Measurements from ENCODE around the gene FCRL1. TPM values are rescaled to one million over a fixed set of nuclear protein-coding genes. Genes with fewer than 3 reads are reported as not detected.

Gene FCRL1
- total and polyA plus RNA-seq, 12 donors: 0.03 to 0.37 TPM; not detected in 10

GRCh38 chr1:157751283-157751682 is 68.6 kb downstream of the FCRL1 start:
- Histone ChIP-seq H3K4me1 (no peaks in the 10 kb centered on the region), H3K27me3 (peaks cover 0 to 2% (median 0%) of the 10 kb centered on the region in 7 donors), H3K4me3 (no peak overlapping the region), H3K9me3 (no peaks in the 10 kb centered on the region), H3K36me3 (no peaks in the 10 kb centered on the region), H3K27ac (no peak overlapping the region)
- WGBS, 2 donors: 48 to 50% methylated on average over 3 of the region's 3 CpGs
- no peak for DNase-seq
- no peak for TF ChIP-seq CTCF (IDR thresholded peaks at IDR 0.05)
- intact Hi-C loops (cut with DNase I): no loop called here
- no peak for ATAC-seq

- no peaks in the 10 kb centered on the region for H3K36me3 ChIP-seq
- DNase-seq (no peak), ATAC-seq (no peak)
- no peak overlapping the region for H3K4me3 ChIP-seq
- no peaks in the 10 kb centered on the region for H3K4me1 ChIP-seq
- no peak for TF ChIP-seq CTCF (IDR thresholded peaks at IDR 0.05)
- H3K27ac ChIP-seq: no peak overlapping the region
- 91 to 95% methylated on average over 3 of the region's 3 CpGs for WGBS, 2 donors
- intact Hi-C loops (cut with DNase I): no loop called here
- no peaks in the 10 kb centered on the region for H3K9me3 ChIP-seq
- peaks cover 0 to 7% (median 0%) of the 10 kb centered on the region in 7 donors for H3K27me3 ChIP-seq
Observed at GRCh38 chr1:157748262-157748817, 71.6 kb downstream of the FCRL1 start.

Other genes starting within 250 kb of the FCRL1 start
- gene FCRL4, start 222.0 kb downstream of the FCRL1 start, total RNA-seq: not detected
- not detected for gene FCRL4, start 222.0 kb downstream of the FCRL1 start, polyA plus RNA-seq
- gene FCRL3, start 119.4 kb downstream of the FCRL1 start, total RNA-seq: 1 to 10 TPM in 1 of 10 donors, under 1 TPM in 2, not detected in 7; 0.13 to 1.3 (median 0.20) TPM
- under 1 TPM in 1 of 2 donors, not detected in 1; 0.01 TPM for gene FCRL3, start 119.4 kb downstream of the FCRL1 start, polyA plus RNA-seq
- gene FCRL2, start 43.0 kb downstream of the FCRL1 start, total RNA-seq: under 1 TPM in 1 of 10 donors, not detected in 9; 0.17 TPM
- gene FCRL2, start 43.0 kb downstream of the FCRL1 start, polyA plus RNA-seq: under 1 TPM in 1 of 2 donors, not detected in 1; 0.04 TPM
- 1 to 10 TPM in 4 of 10 donors, under 1 TPM in 3, not detected in 3; 0.23 to 4.8 (median 1.6) TPM for gene CD5L, start 21.7 kb upstream of the FCRL1 start, total RNA-seq
- 1 to 10 TPM in 1 of 2 donors, under 1 TPM in 1; 0.01 to 2.1 TPM for gene CD5L, start 21.7 kb upstream of the FCRL1 start, polyA plus RNA-seq
- 10 to 100 TPM in 3 of 10 donors, 1 to 10 TPM in 7; 4.7 to 14.7 (median 7.5) TPM for gene KIRREL1, start 173.5 kb upstream of the FCRL1 start, total RNA-seq
- gene KIRREL1, start 173.5 kb upstream of the FCRL1 start, polyA plus RNA-seq: 1 to 10 TPM; 4.1 to 4.5 TPM